H9 (cell line): ENCODE data around the gene DES. TPM values are rescaled to one million over a fixed set of nuclear protein-coding genes. Genes with fewer than 3 reads are reported as not detected.

ENCODE experiments used
- DNase-seq: peaks from one replicate; pipeline ENCODE4 v3.0.0-alpha.2; 2017
- H2AFZ ChIP-seq: one replicate; pipeline ENCODE4 v1.6.1; 2013; ENCODE audit warnings: mild to moderate bottlenecking, low read length, control low read depth, moderate library complexity
- H2AK5ac ChIP-seq: 2 replicates; pipeline ENCODE4 v1.6.1; 2013; ENCODE audit warnings: low read length, control low read depth, mixed read lengths; ENCODE audit not compliant: insufficient read length
- H2BK120ac ChIP-seq: one replicate; pipeline ENCODE4 v1.6.1; 2013; ENCODE audit warnings: low read depth, mild to moderate bottlenecking, low read length, control low read depth, inconsistent platforms; ENCODE audit not compliant: poor library complexity, severe bottlenecking
- H2BK12ac ChIP-seq: 2 replicates; pipeline ENCODE4 v1.6.1; 2013; ENCODE audit warnings: low read length, control low read depth, mixed read lengths, low read depth; ENCODE audit not compliant: insufficient read length
- H2BK15ac ChIP-seq: 2 replicates; pipeline ENCODE4 v1.6.1; 2013; ENCODE audit warnings: low read depth, low read length, control low read depth
- H2BK20ac ChIP-seq: one replicate; pipeline ENCODE4 v1.6.1; 2013; ENCODE audit warnings: low read depth, mild to moderate bottlenecking, low read length, control low read depth, inconsistent platforms; ENCODE audit not compliant: poor library complexity, severe bottlenecking
- H2BK5ac ChIP-seq: 2 replicates; pipeline ENCODE4 v1.6.1; 2013; ENCODE audit warnings: low read length, control low read depth, mixed read lengths; ENCODE audit not compliant: insufficient read length
- H3K14ac ChIP-seq: 2 replicates; pipeline ENCODE4 v1.6.1; 2013; ENCODE audit warnings: low read length, control low read depth; ENCODE audit not compliant: insufficient read depth
- H3K18ac ChIP-seq: 2 replicates; pipeline ENCODE4 v1.6.1; 2013; ENCODE audit warnings: low read depth, mild to moderate bottlenecking, mixed read lengths, low read length, control low read depth; ENCODE audit not compliant: insufficient read length
- H3K23ac ChIP-seq: 2 replicates; pipeline ENCODE4 v1.6.1; 2013; ENCODE audit warnings: low read length, control low read depth, mixed read lengths, low read depth; ENCODE audit not compliant: insufficient read length
- H3K23me2 ChIP-seq: 2 replicates; pipeline ENCODE4 v1.6.1; 2013; ENCODE audit warnings: low read depth, mild to moderate bottlenecking, mixed read lengths, low read length, control low read depth; ENCODE audit not compliant: insufficient read length, poor library complexity, severe bottlenecking
- H3K27ac ChIP-seq: 2 replicates; pipeline ENCODE4 v1.5.1; 2013; ENCODE audit warnings: low read length, control low read depth, mixed read lengths, low read depth; ENCODE audit not compliant: insufficient read length
- H3K27me3 ChIP-seq: 2 replicates; pipeline ENCODE4 v1.6.1; 2013; ENCODE audit warnings: low read length, control low read depth, inconsistent platforms; ENCODE audit not compliant: insufficient read depth
- H3K4ac ChIP-seq: 2 replicates; pipeline ENCODE4 v1.6.1; 2013; ENCODE audit warnings: low read depth, mild to moderate bottlenecking, control low read depth, inconsistent platforms, low read length, moderate library complexity
- H3K4me1 ChIP-seq: 2 replicates; pipeline ENCODE4 v1.6.1; 2013; ENCODE audit warnings: low read length, control low read depth, inconsistent platforms; ENCODE audit not compliant: insufficient read depth
- H3K4me2 ChIP-seq: 2 replicates; pipeline ENCODE4 v1.6.1; 2013; ENCODE audit warnings: low read length, control low read depth, mixed read lengths; ENCODE audit not compliant: insufficient read length, insufficient read depth
- H3K56ac ChIP-seq: 2 replicates; pipeline ENCODE4 v1.6.1; 2013; ENCODE audit warnings: low read depth, mild to moderate bottlenecking, mixed read lengths, low read length, control low read depth; ENCODE audit not compliant: insufficient read length
- H3K79me1 ChIP-seq: 2 replicates; pipeline ENCODE4 v1.6.1; 2013; ENCODE audit warnings: low read depth, mild to moderate bottlenecking, moderate library complexity, low read length, control low read depth, inconsistent platforms; ENCODE audit not compliant: insufficient read depth, poor library complexity, severe bottlenecking
- H3K79me2 ChIP-seq: 2 replicates; pipeline ENCODE4 v1.6.1; 2013; ENCODE audit warnings: low read length, control low read depth, inconsistent platforms; ENCODE audit not compliant: insufficient read depth
- H3K9ac ChIP-seq: 2 replicates; pipeline ENCODE4 v1.6.1; 2013; ENCODE audit warnings: low read length, control low read depth, mixed read lengths; ENCODE audit not compliant: insufficient read length; ENCODE audit errors: extremely low read depth
- H3K9me3 ChIP-seq: one replicate; pipeline ENCODE4 v1.6.1; 2013; ENCODE audit warnings: low read depth, low read length, inconsistent platforms; ENCODE audit not compliant: control insufficient read depth
- H3T11ph ChIP-seq: one replicate; pipeline ENCODE4 v1.6.1; 2013; ENCODE audit warnings: mild to moderate bottlenecking, low read length, control low read depth, inconsistent platforms
- H4K20me1 ChIP-seq: one replicate; pipeline ENCODE4 v1.6.1; 2013; ENCODE audit not compliant: control insufficient read depth, insufficient read length, insufficient read depth
- H4K5ac ChIP-seq: 2 replicates; pipeline ENCODE4 v1.6.1; 2013; ENCODE audit warnings: low read depth, mild to moderate bottlenecking, mixed read lengths, low read length, control low read depth; ENCODE audit not compliant: insufficient read length
- H4K8ac ChIP-seq: replicated peaks from 2 replicates; pipeline ENCODE4 v1.6.1; 2013; ENCODE audit warnings: low read length, control low read depth, mixed read lengths, low read depth; ENCODE audit not compliant: insufficient read length
- H4K91ac ChIP-seq: 2 replicates; pipeline ENCODE4 v1.6.1; 2013; ENCODE audit warnings: low read depth, mild to moderate bottlenecking, moderate library complexity, mixed read lengths, low read length, control low read depth; ENCODE audit not compliant: insufficient read length
- H3K27ac Mint-ChIP-seq, 3 experiments: 2 replicates in 2 of 3; 3 replicates in 1 of 3; pipeline ENCODE4 v1.8.0; 2020 to 2021; ENCODE audit warnings: mixed read lengths in 3 of 3, mild to moderate bottlenecking in 1 of 3, moderate library complexity in 1 of 3
- H3K27me3 Mint-ChIP-seq: 2 replicates; pipeline ENCODE4 v1.8.0; 2021; ENCODE audit warnings: low read depth, mild to moderate bottlenecking, moderate library complexity, mixed read lengths
- H3K36me3 Mint-ChIP-seq, 3 experiments: 2 replicates in 2 of 3; 3 replicates in 1 of 3; pipeline ENCODE4 v1.8.0; 2020 to 2021; ENCODE audit warnings: low read depth in 3 of 3, mixed read lengths in 3 of 3; ENCODE audit not compliant: insufficient read depth in 1 of 3
- H3K4me1 Mint-ChIP-seq, 2 experiments: 2 replicates each; pipeline ENCODE4 v1.8.0; 2020; ENCODE audit warnings: mixed read lengths in 2 of 2
- H3K4me3 Mint-ChIP-seq, 2 experiments: 2 replicates in 1 of 2; 3 replicates in 1 of 2; pipeline ENCODE4 v1.8.0; 2020 to 2021; ENCODE audit warnings: mild to moderate bottlenecking in 2 of 2, mixed read lengths in 2 of 2, moderate library complexity in 1 of 2
- H3K9me3 Mint-ChIP-seq, 2 experiments: 2 replicates in 1 of 2; 3 replicates in 1 of 2; pipeline ENCODE4 v1.8.0; 2020; ENCODE audit warnings: mild to moderate bottlenecking in 2 of 2, mixed read lengths in 2 of 2, moderate library complexity in 1 of 2
- CTCF ChIP-seq: fragments of 200-600 bp; sonication (generic); conservative IDR thresholded peaks from 3 replicates; pipeline ENCODE4 v1.8.0; 2021; ENCODE audit warnings: antibody characterized with exemption, mild to moderate bottlenecking
- WGBS: extraction: QIAGEN DNeasy Blood & Tissue Kit; methylation state at CpG from one replicate; pipeline ENCODE4 v1.1.7; 2013; ENCODE audit warnings: missing lambda C conversion rate, low lambda C conversion rate, mixed read lengths; ENCODE audit not compliant: insufficient read length; ENCODE audit errors: extremely low coverage; 5-methylcytosine and 5-hydroxymethylcytosine counted together
- total RNA-seq: library from RNA; stranded (reverse); gene quantifications from 2 replicates; pipeline ENCODE4 v1.2.1, GENCODE V29; 2021

The DES gene
- total RNA-seq, 1 experiment from 2014 or later: 4.6 TPM

GRCh38 chr2:219465659-219466561 is 47.7 kb downstream of the DES start:
- Histone ChIP-seq H2BK20ac (no peak overlapping the region), H3K4ac (no peak overlapping the region), H2BK12ac (no peak overlapping the region), H3K27ac (no peak overlapping the region), H2BK5ac (no peak overlapping the region), H3K14ac (no peak overlapping the region), H2BK120ac (no peak overlapping the region), H4K8ac (no peak overlapping the region), H3K18ac (no peak overlapping the region), H3K4me2 (no peak overlapping the region), H3K23ac (no peak overlapping the region), H3K79me1 (no peaks in the 10 kb centered on the region), H3K27me3 (no peaks in the 10 kb centered on the region), H3K56ac (no peak overlapping the region), H3K9ac (no peak overlapping the region), H2AK5ac (no peak overlapping the region), H2AFZ (no peak overlapping the region), H3T11ph (no peak overlapping the region), H4K20me1 (no peaks in the 10 kb centered on the region), H2BK15ac (no peak overlapping the region), H3K9me3 (no peaks in the 10 kb centered on the region), H4K5ac (no peak overlapping the region), H3K79me2 (no peaks in the 10 kb centered on the region), H3K23me2 (no peaks in the 10 kb centered on the region), H4K91ac (no peak overlapping the region), H3K4me1 (no peaks in the 10 kb centered on the region; the same call in 1 of the 2 replicates)
- Mint-ChIP-seq H3K36me3 (peaks cover 2 to 20% (median 9%) of the 10 kb centered on the region in 3 experiments), H3K4me3 (no peak overlapping the region; a peak in 1 of 5 replicates), H3K27me3 (peaks cover 5% of the 10 kb centered on the region; the same call in 1 of the 2 replicates), H3K4me1 (peaks cover 6 to 12% of the 10 kb centered on the region in 2 experiments), H3K27ac (peak overlapping the region in 1 of 3 experiments; percentile 80; a peak in 3 of 7 replicates), H3K9me3 (no peaks in the 10 kb centered on the region; a peak in 1 of 5 replicates)
- TF ChIP-seq CTCF: no peak
- WGBS: no CpG with 5 or more reads among the region's 47 CpGs
- no peak for DNase-seq
